ENCODE results near the gene EEF1AKMT4.

GRCh38 chr3:184249412-184250166 lies at the start of gene EEF1AKMT4:
- TF ChIP-seq POLR2A (IDR thresholded peaks at IDR 0.05; ENCODE audit: low read depth, low read length) (no peak), MAFK (IDR thresholded peaks at IDR 0.05; ENCODE audit: low read depth, low read length) (no peak), MXI1 (IDR thresholded peaks at IDR 0.05; ENCODE audit: borderline replicate concordance, low read depth, low read length) (peak; percentile 99), CEBPB (IDR thresholded peaks at IDR 0.05; ENCODE audit: low read depth, low read length) (peak; percentile 99), RAD21 (IDR thresholded peaks at IDR 0.05; ENCODE audit: low read length) (peak; percentile 42; the same call in 1 of the 2 replicates), USF2 (IDR thresholded peaks at IDR 0.05; ENCODE audit: low read depth, low read length) (peak; percentile 17; the same call in 1 of the 2 replicates), MAZ (IDR thresholded peaks at IDR 0.05; ENCODE audit: borderline replicate concordance, low read depth, low read length) (peak; percentile 40; the same call in 1 of the 2 replicates), FOS (IDR thresholded peaks at IDR 0.05; ENCODE audit: low read depth, low read length) (no peak), RCOR1 (IDR thresholded peaks at IDR 0.05; ENCODE audit: insufficient replicate concordance, low read length) (no peak)
- TF ChIP-seq, protein P1, sequence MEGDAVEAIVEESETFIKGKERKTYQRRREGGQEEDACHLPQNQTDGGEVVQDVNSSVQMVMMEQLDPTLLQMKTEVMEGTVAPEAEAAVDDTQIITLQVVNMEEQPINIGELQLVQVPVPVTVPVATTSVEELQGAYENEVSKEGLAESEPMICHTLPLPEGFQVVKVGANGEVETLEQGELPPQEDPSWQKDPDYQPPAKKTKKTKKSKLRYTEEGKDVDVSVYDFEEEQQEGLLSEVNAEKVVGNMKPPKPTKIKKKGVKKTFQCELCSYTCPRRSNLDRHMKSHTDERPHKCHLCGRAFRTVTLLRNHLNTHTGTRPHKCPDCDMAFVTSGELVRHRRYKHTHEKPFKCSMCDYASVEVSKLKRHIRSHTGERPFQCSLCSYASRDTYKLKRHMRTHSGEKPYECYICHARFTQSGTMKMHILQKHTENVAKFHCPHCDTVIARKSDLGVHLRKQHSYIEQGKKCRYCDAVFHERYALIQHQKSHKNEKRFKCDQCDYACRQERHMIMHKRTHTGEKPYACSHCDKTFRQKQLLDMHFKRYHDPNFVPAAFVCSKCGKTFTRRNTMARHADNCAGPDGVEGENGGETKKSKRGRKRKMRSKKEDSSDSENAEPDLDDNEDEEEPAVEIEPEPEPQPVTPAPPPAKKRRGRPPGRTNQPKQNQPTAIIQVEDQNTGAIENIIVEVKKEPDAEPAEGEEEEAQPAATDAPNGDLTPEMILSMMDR (conservative IDR thresholded peaks at IDR 0.05; ENCODE audit: low read depth, low read length) = peak; percentile 58

Data from IMR-90 (cell line).